ENCODE results near the gene INO80C. TPM values are rescaled to one million over a fixed set of nuclear protein-coding genes. Genes with fewer than 3 reads are reported as not detected.

The INO80C gene
- total RNA-seq, 3 donors from 2014 or later, result 39.0 to 51.7 (median 41.8) TPM

DNA sequence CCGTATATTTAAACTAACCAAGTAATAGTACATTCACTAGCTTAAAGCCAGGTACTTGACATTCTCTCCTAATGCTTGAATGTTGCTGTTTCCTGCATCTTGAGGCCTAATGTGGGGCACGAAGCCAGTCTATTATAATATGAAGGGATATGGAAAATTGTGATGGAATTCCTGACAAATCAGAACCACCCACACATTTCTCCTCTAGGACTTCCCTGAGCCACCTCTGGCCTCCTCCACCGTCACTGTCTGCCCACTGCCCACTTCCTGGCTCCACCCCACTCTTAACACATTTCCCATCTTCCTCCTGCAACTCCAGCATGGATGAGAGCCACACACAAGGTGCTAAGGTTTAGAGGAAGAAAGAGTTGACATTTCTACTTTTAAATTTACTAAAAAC lies 19.0 kb upstream of the INO80C start:
- ATAC-seq (no peak), DNase-seq (no peak)
- H3K27me3 Mint-ChIP-seq (ENCODE audit: low read depth), result peaks cover 2% of the 10 kb centered on the region
- H3K9me3 Mint-ChIP-seq, result no peaks in the 10 kb centered on the region
- H3K4me1 Mint-ChIP-seq (ENCODE audit: low read depth), result no peaks in the 10 kb centered on the region
- H3K36me3 Mint-ChIP-seq (ENCODE audit: insufficient read depth), result no peaks in the 10 kb centered on the region
- H3K4me3 Mint-ChIP-seq, result no peak overlapping the region

- H3K9me3 Mint-ChIP-seq, result no peaks in the 10 kb centered on the region
- H3K27me3 Mint-ChIP-seq (ENCODE audit: low read depth), result peaks cover 2% of the 10 kb centered on the region
- DNase-seq, result no peak
- no peaks in the 10 kb centered on the region for H3K4me1 Mint-ChIP-seq (ENCODE audit: low read depth)
- no peaks in the 10 kb centered on the region for H3K36me3 Mint-ChIP-seq (ENCODE audit: insufficient read depth)
- no peak overlapping the region for H3K4me3 Mint-ChIP-seq
- no peak for ATAC-seq
Observed at GRCh38 chr18:35516351-35516750, 18.6 kb upstream of the INO80C start.

- H3K4me3 Mint-ChIP-seq, result no peak overlapping the region
- H3K27me3 Mint-ChIP-seq (ENCODE audit: low read depth), result peaks cover 2% of the 10 kb centered on the region
- H3K4me1 Mint-ChIP-seq (ENCODE audit: low read depth), result no peaks in the 10 kb centered on the region
- ATAC-seq (no peak), DNase-seq (no peak)
- H3K36me3 Mint-ChIP-seq (ENCODE audit: insufficient read depth), result no peaks in the 10 kb centered on the region
- no peaks in the 10 kb centered on the region for H3K9me3 Mint-ChIP-seq
Observed at GRCh38 chr18:35515460-35516130, 17.8 kb upstream of the INO80C start.

- no peaks in the 10 kb centered on the region for H3K36me3 Mint-ChIP-seq (ENCODE audit: insufficient read depth)
- ATAC-seq, result no peak
- peaks cover 2% of the 10 kb centered on the region for H3K27me3 Mint-ChIP-seq (ENCODE audit: low read depth)
- no peak overlapping the region for H3K4me3 Mint-ChIP-seq
- H3K9me3 Mint-ChIP-seq, result no peaks in the 10 kb centered on the region
- DNase-seq, result no peak
- H3K4me1 Mint-ChIP-seq (ENCODE audit: low read depth), result no peaks in the 10 kb centered on the region
Observed at GRCh38 chr18:35514752-35515459, 17.1 kb upstream of the INO80C start.

GRCh38 chr18:35514283-35514682 lies 16.5 kb upstream of the INO80C start:
- H3K27me3 Mint-ChIP-seq (ENCODE audit: low read depth), result peaks cover 2% of the 10 kb centered on the region
- no peaks in the 10 kb centered on the region for H3K4me1 Mint-ChIP-seq (ENCODE audit: low read depth)
- no peak for DNase-seq
- no peaks in the 10 kb centered on the region for H3K9me3 Mint-ChIP-seq
- no peaks in the 10 kb centered on the region for H3K36me3 Mint-ChIP-seq (ENCODE audit: insufficient read depth)
- no peak for ATAC-seq
- H3K4me3 Mint-ChIP-seq, result no peak overlapping the region

- H3K36me3 Mint-ChIP-seq (ENCODE audit: insufficient read depth), result no peaks in the 10 kb centered on the region
- H3K27me3 Mint-ChIP-seq (ENCODE audit: low read depth), result no peaks in the 10 kb centered on the region
- H3K4me1 Mint-ChIP-seq (ENCODE audit: low read depth), result no peaks in the 10 kb centered on the region
- H3K9me3 Mint-ChIP-seq, result no peaks in the 10 kb centered on the region
- H3K4me3 Mint-ChIP-seq, result no peak overlapping the region
- DNase-seq (no peak), ATAC-seq (no peak)
Observed at GRCh38 chr18:35513181-35513936, 15.6 kb upstream of the INO80C start.

GRCh38 chr18:35512761-35513160 lies 15.0 kb upstream of the INO80C start:
- no peak overlapping the region for H3K4me3 Mint-ChIP-seq
- no peaks in the 10 kb centered on the region for H3K4me1 Mint-ChIP-seq (ENCODE audit: low read depth)
- DNase-seq (no peak), ATAC-seq (no peak)
- no peaks in the 10 kb centered on the region for H3K36me3 Mint-ChIP-seq (ENCODE audit: insufficient read depth)
- no peaks in the 10 kb centered on the region for H3K9me3 Mint-ChIP-seq
- no peaks in the 10 kb centered on the region for H3K27me3 Mint-ChIP-seq (ENCODE audit: low read depth)

- no peak for DNase-seq
- no peak overlapping the region for H3K4me3 Mint-ChIP-seq
Observed at GRCh38 chr18:35511833-35512232, 14.1 kb upstream of the INO80C start.

DNA sequence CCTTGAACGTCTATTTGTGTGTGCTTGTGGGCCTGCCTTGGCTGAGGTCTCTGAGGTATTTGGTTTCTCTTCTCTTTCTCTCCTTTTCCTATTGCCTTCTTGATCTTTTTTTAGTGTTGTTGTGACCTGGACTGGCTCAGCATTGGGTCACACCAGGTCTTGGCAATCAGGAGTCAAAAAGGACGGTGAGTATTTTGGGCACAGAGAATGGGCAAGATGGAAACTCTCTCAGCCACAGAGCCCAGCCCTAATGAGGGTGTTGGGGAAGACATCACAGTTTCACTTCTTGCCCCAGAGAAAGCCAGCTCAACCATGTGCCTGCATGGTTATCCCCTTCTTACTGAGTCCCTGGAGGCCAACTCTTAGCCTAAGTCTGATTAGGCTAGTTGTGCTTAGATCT lies 13.7 kb upstream of the INO80C start:
- DNase-seq, result no peak
- H3K4me3 Mint-ChIP-seq, result no peak overlapping the region
- no peaks in the 10 kb centered on the region for H3K27me3 Mint-ChIP-seq (ENCODE audit: low read depth)
- no peaks in the 10 kb centered on the region for H3K36me3 Mint-ChIP-seq (ENCODE audit: insufficient read depth)
- H3K4me1 Mint-ChIP-seq (ENCODE audit: low read depth), result no peaks in the 10 kb centered on the region
- H3K9me3 Mint-ChIP-seq, result no peaks in the 10 kb centered on the region
- ATAC-seq, result no peak

More at GRCh38 chr18:35511833-35512232, 14.1 kb upstream of the INO80C start:
- Mint-ChIP-seq H3K27me3 (ENCODE audit: low read depth) (no peaks in the 10 kb centered on the region), H3K36me3 (ENCODE audit: insufficient read depth) (no peaks in the 10 kb centered on the region), H3K9me3 (no peaks in the 10 kb centered on the region), H3K4me1 (ENCODE audit: low read depth) (no peaks in the 10 kb centered on the region)
- no peak for ATAC-seq

DNA sequence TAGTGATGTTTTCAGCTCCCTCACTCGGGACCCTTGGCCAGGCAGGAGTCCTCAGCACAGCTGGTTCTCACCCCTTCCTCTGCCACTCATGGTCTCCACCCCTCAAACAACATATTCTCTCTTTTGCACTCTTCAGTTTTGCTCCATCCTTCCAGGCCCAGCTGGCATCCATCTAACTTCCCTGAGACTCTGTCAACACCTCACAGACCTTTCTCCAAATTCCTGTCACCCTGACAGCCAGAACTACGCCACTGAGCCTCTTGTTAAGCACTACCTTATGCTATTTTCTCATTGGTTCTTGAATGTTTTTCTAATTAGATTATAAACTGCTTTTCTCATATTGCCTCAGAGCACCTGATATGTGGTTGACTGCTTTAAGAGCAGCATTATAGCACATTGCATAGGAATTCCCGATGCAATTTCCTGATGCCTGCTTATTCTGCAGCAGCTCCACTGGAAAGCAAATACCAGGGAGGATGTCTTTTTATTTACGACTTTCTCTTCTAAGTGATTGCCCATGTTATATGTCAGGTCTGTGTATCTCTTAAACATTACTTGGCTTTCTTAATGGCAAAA lies 12.4 kb upstream of the INO80C start:
- Mint-ChIP-seq H3K4me3 (no peak overlapping the region), H3K4me1 (ENCODE audit: low read depth) (no peaks in the 10 kb centered on the region), H3K9me3 (no peaks in the 10 kb centered on the region), H3K27me3 (ENCODE audit: low read depth) (no peaks in the 10 kb centered on the region), H3K36me3 (ENCODE audit: insufficient read depth) (no peaks in the 10 kb centered on the region)
- ATAC-seq (no peak), DNase-seq (no peak)

DNA sequence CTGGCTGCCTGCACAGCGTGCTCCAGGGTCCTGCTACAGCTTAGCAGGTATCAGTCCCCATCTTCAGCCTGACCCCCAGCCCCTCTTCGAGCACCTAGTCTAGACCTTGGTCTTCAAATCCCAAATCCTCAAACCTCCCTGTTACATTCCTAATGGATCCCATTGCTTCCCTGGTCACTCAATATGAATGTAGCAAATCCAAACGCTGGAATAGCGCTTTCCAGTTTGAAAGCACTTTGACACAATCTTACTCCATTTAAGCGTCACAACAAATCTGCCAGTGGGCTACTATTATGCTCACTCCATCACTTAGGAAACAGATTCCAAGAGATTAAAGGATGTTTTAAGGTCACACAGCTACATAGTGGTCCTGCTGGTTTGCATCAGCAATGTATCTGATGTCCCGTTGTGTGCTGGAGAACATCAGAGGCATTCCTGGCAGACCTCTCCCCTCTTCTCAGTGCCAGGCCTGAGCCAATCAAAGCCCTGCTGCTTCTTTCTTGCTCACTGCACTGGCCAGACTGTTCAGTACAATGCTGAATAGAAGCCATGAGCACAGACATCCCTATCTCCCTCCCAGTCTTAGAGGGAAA lies 11.1 kb upstream of the INO80C start:
- Mint-ChIP-seq H3K4me3 (no peak overlapping the region), H3K36me3 (ENCODE audit: insufficient read depth) (no peaks in the 10 kb centered on the region), H3K9me3 (no peaks in the 10 kb centered on the region), H3K27me3 (ENCODE audit: low read depth) (no peaks in the 10 kb centered on the region), H3K4me1 (ENCODE audit: low read depth) (no peaks in the 10 kb centered on the region)
- DNase-seq, result no peak
- ATAC-seq, result no peak

DNA sequence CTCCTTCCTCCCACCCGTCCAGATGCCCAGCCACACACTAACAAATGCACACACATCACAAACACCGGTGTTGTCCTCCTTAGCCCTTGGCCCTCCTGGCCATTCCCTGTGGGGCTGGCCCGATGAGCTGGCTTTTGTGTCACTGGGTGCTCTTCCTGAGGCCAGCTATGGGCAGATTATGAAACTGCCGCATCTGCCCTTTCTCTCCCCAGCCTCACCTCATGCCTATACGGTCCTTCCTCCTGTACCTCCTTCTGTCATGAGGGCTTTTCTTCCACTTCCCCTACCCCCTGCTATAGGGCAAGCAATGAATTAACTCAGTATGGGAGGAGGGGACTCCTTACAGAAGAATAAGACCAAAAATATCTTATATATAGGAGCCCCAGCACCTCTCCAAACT lies 10.3 kb upstream of the INO80C start:
- no peaks in the 10 kb centered on the region for H3K4me1 Mint-ChIP-seq (ENCODE audit: low read depth)
- H3K9me3 Mint-ChIP-seq, result no peaks in the 10 kb centered on the region
- H3K36me3 Mint-ChIP-seq (ENCODE audit: insufficient read depth), result no peaks in the 10 kb centered on the region
- H3K4me3 Mint-ChIP-seq, result no peak overlapping the region
- H3K27me3 Mint-ChIP-seq (ENCODE audit: low read depth), result no peaks in the 10 kb centered on the region
- DNase-seq (no peak), ATAC-seq (no peak)

- no peak for ATAC-seq
Observed at GRCh38 chr18:35507623-35508022, 9.9 kb upstream of the INO80C start.

GRCh38 chr18:35507192-35507591 lies 9.4 kb upstream of the INO80C start:
- Mint-ChIP-seq H3K4me3 (no peak overlapping the region), H3K4me1 (ENCODE audit: low read depth) (peaks cover 1% of the 10 kb centered on the region), H3K36me3 (ENCODE audit: insufficient read depth) (no peaks in the 10 kb centered on the region), H3K27me3 (ENCODE audit: low read depth) (no peaks in the 10 kb centered on the region), H3K9me3 (no peaks in the 10 kb centered on the region)
- ATAC-seq (no peak), DNase-seq (no peak)

More at GRCh38 chr18:35507623-35508022, 9.9 kb upstream of the INO80C start:
- H3K9me3 Mint-ChIP-seq, result no peaks in the 10 kb centered on the region
- DNase-seq, result no peak
- H3K4me1 Mint-ChIP-seq (ENCODE audit: low read depth), result no peaks in the 10 kb centered on the region
- H3K27me3 Mint-ChIP-seq (ENCODE audit: low read depth), result no peaks in the 10 kb centered on the region
- no peaks in the 10 kb centered on the region for H3K36me3 Mint-ChIP-seq (ENCODE audit: insufficient read depth)
- no peak overlapping the region for H3K4me3 Mint-ChIP-seq
